Measurements from ENCODE around the gene C17orf50. TPM values are rescaled to one million over a fixed set of nuclear protein-coding genes. Genes with fewer than 3 reads are reported as not detected.

Gene C17orf50
- total and polyA plus RNA-seq, 2 donors from 2014 or later: 0.41 TPM; not detected in 1

DNA sequence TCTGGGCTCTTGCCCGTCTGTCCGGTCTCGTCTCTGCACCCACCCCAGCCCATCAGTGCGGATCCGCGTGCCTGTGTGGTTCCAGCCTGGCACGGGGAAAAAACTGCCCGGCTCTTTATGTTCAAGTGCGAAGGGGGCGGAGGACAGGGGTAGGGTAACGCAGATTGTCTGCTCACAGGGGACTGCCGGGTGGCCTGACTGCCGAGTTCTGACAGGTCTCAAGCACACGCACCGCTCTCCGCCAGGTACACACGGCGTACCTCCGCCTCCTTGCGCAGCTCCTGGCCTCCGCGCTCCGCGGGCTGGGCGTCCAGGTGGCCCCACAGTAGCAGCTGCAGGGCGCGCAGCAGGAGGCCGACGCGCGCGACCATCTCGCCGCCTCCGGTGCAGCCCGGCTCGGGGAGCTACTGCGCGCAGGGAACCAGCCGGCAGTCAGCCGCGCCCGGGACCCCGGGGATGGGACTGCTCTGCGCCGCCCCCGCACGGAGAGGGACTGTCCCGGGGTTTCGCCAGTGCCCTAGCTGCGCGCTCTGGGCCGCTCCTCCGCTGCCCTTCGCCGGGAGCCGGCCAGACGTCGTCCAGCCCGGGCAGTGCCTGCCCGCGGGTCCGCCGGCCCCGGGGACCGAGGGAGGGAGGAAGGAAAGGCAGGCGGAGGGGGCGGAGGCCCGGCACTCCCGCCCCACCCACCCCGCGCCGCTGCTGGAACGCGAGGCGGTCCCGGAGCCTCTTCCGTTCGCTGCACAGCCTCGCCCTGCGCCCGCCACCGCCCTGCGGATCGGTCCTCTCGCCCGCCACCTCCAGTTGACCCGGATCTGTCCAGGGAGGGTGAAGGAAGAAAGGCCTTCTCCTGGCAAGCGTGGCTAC is 34.6 kb downstream of the C17orf50 start, which contains the start of gene MMP28:
Gene MMP28, minus strand, starts transcription at position 635 of the 864 bp plus-strand sequence. Its CDS starts 264 bp downstream, at position 371.
- peaks cover 20% of the 10 kb centered on the region for H3K27me3 ChIP-seq (ENCODE audit: control insufficient read depth, insufficient read depth, low read length)
- intact Hi-C loops (cut with DNase I): no loop called here

DNA sequence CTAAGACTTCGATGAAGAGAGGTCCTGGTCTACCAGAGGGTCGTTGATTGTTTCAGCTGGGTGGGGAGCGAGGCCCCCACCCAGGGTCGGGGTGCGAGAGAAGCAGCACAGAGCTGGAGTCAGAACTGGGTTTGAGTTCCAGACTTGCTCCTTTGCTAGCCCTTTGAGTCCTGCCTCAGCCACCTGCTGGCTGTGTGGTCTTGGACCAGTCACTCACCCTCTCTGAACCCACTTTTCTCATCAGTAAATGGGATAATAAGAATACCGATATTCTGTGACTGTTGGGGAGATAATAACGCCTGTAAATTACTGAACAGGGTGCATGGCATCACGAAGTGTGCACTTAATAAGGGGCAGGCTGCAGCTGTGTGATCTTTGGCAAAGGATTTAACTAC is 35.2 kb downstream of the C17orf50 start:
- no peaks in the 10 kb centered on the region for H3K9me3 ChIP-seq (ENCODE audit: control insufficient read depth in 2 of 3, insufficient read depth in 1 of 3, low read length in 3 of 3)
- H3K36me3 ChIP-seq (ENCODE audit: control insufficient read depth in 2 of 3, insufficient read depth in 3 of 3, low read length in 3 of 3): no peaks in the 10 kb centered on the region
- H3K9ac ChIP-seq (ENCODE audit: low read length in 3 of 3): no peak overlapping the region
- peaks cover 0 to 3% (median 0%) of the 10 kb centered on the region in 3 donors for H3K4me1 ChIP-seq (ENCODE audit: control insufficient read depth in 2 of 3, insufficient read depth in 2 of 3, low read depth in 1 of 3, low read length in 3 of 3)
- DNase-seq (no peak), FAIRE-seq (no peak)
- H3K27ac ChIP-seq (ENCODE audit: low read depth in 2 of 2, low read length in 2 of 2): no peak overlapping the region
- intact Hi-C loops (cut with DNase I): no loop called here
- peaks cover 20% of the 10 kb centered on the region for H3K27me3 ChIP-seq (ENCODE audit: control insufficient read depth, insufficient read depth, low read length)
- no peak for TF ChIP-seq CTCF (IDR thresholded peaks at IDR 0.05; ENCODE audit: borderline replicate concordance, extremely low read depth, insufficient read depth)
- H3K4me3 ChIP-seq (ENCODE audit: low read length in 3 of 3): peak overlapping the region in 2 of 3 donors; percentile 32 to 58

More for the DNA sequence above, 34.6 kb downstream of the C17orf50 start, which contains the start of gene MMP28:
- no peak for TF ChIP-seq CTCF (IDR thresholded peaks at IDR 0.05; ENCODE audit: borderline replicate concordance, extremely low read depth, insufficient read depth)
- Histone ChIP-seq H3K9me3 (ENCODE audit: control insufficient read depth in 2 of 3, insufficient read depth in 1 of 3, low read length in 3 of 3) (no peaks in the 10 kb centered on the region), H3K36me3 (ENCODE audit: control insufficient read depth in 2 of 3, insufficient read depth in 3 of 3, low read length in 3 of 3) (no peaks in the 10 kb centered on the region), H3K27ac (ENCODE audit: low read depth in 2 of 2, low read length in 2 of 2) (no peak within 1 kb of the TSS), H3K4me1 (ENCODE audit: control insufficient read depth in 2 of 3, insufficient read depth in 2 of 3, low read depth in 1 of 3, low read length in 3 of 3) (peaks cover 0 to 3% (median 0%) of the 10 kb centered on the region in 3 donors), H3K9ac (ENCODE audit: low read length in 3 of 3) (no peak within 1 kb of the TSS), H3K4me3 (ENCODE audit: low read length in 3 of 3) (peak within 1 kb of the TSS in 2 of 3 donors; percentile 32 to 58)
- FAIRE-seq: no peak
- DNase-seq: peak; percentile 41 to 81 (median 56)

- FAIRE-seq: no peak
- peaks cover 0 to 3% (median 0%) of the 10 kb centered on the region in 3 donors for H3K4me1 ChIP-seq (ENCODE audit: control insufficient read depth in 2 of 3, insufficient read depth in 2 of 3, low read depth in 1 of 3, low read length in 3 of 3)
Observed at GRCh38 chr17:35796942-35797341, 36.3 kb downstream of the C17orf50 start.

More at GRCh38 chr17:35796942-35797341, 36.3 kb downstream of the C17orf50 start:
- Histone ChIP-seq H3K27me3 (ENCODE audit: control insufficient read depth, insufficient read depth, low read length) (peaks cover 20% of the 10 kb centered on the region), H3K4me3 (ENCODE audit: low read length in 3 of 3) (no peak overlapping the region), H3K36me3 (ENCODE audit: control insufficient read depth in 2 of 3, insufficient read depth in 3 of 3, low read length in 3 of 3) (no peaks in the 10 kb centered on the region), H3K9ac (ENCODE audit: low read length in 3 of 3) (no peak overlapping the region), H3K9me3 (ENCODE audit: control insufficient read depth in 2 of 3, insufficient read depth in 1 of 3, low read length in 3 of 3) (no peaks in the 10 kb centered on the region), H3K27ac (ENCODE audit: low read depth in 2 of 2, low read length in 2 of 2) (no peak overlapping the region)
- no peak for TF ChIP-seq CTCF (IDR thresholded peaks at IDR 0.05; ENCODE audit: borderline replicate concordance, extremely low read depth, insufficient read depth)
- peak in 1 of 5 donors; percentile 6 for DNase-seq
- intact Hi-C loops (cut with DNase I): no loop called here
